Naive thymus-derived CD4-positive, alpha-beta T cell (primary cell): Measurements from ENCODE around the gene MUSK. TPM values are rescaled to one million over a fixed set of nuclear protein-coding genes. Genes with fewer than 3 reads are reported as not detected.

Experiments used
- ATAC-seq: fragments of 150-1000 bp; cut with Tn5 transposase; 2 replicates; pipeline ENCODE4 v1.10.0; 2021; ENCODE audit warnings: mild to moderate bottlenecking, moderate library complexity
- CTCF ChIA-PET: fragments of 350-600 bp; sonication (Branson Sonifier 250); formaldehyde crosslinking; loops from one replicate; lab custom pipeline; 2021; ENCODE audit warnings: antibody characterized with exemption; lab: Charles Lee
- POLR2A ChIA-PET: fragments of 350-600 bp; sonication (Branson Sonifier 250); formaldehyde crosslinking; loops from one replicate; lab custom pipeline; 2021; ENCODE audit warnings: antibody characterized with exemption, inconsistent platforms; lab: Charles Lee
- DNase-seq, 9 donors: peaks; one replicate each; pipeline versions ENCODE4 v3.0.0 to v3.0.0-alpha.2; 2020 to 2022; ENCODE audit warnings: mixed read lengths in 1 of 9
- H3K27ac ChIP-seq: one replicate; pipeline ENCODE4 v1.7.0; 2013; ENCODE audit warnings: mild to moderate bottlenecking, low read depth, low read length, moderate library complexity
- H3K27me3 ChIP-seq, 2 donors: one replicate each; pipeline ENCODE4 v1.7.0; 2013; ENCODE audit warnings: low read length in 2 of 2, mild to moderate bottlenecking in 2 of 2, moderate library complexity in 2 of 2; ENCODE audit not compliant: control insufficient read depth in 2 of 2, insufficient read depth in 2 of 2
- H3K36me3 ChIP-seq, 3 experiments: 1 replicate in 2 of 3; 2 replicates in 1 of 3; pipeline ENCODE4 v1.7.0; 2013; ENCODE audit warnings: low read length in 3 of 3, mild to moderate bottlenecking in 3 of 3, moderate library complexity in 1 of 3; ENCODE audit not compliant: insufficient read depth in 3 of 3, control insufficient read depth in 2 of 3
- H3K4me1 ChIP-seq, 2 donors: one replicate each; pipeline ENCODE4 v1.7.0; 2013; ENCODE audit warnings: low read length in 2 of 2, mild to moderate bottlenecking in 2 of 2, moderate library complexity in 1 of 2; ENCODE audit not compliant: control insufficient read depth in 2 of 2, insufficient read depth in 2 of 2
- H3K4me3 ChIP-seq: 2 replicates; pipeline ENCODE4 v1.7.0; 2013; ENCODE audit warnings: mild to moderate bottlenecking, low read length
- H3K9me3 ChIP-seq, 3 experiments: 1 replicate in 2 of 3; 2 replicates in 1 of 3; pipeline ENCODE4 v1.7.0; 2013; ENCODE audit warnings: low read length in 3 of 3; ENCODE audit not compliant: control insufficient read depth in 2 of 3
- H3K27ac Mint-ChIP-seq, 9 donors: one replicate each; pipeline ENCODE4 v1.8.0; 2020 to 2022; ENCODE audit warnings: mixed read lengths in 9 of 9, mild to moderate bottlenecking in 8 of 9, moderate library complexity in 5 of 9, inconsistent platforms in 2 of 9
- H3K27me3 Mint-ChIP-seq, 5 donors: one replicate each; pipeline ENCODE4 v1.8.0; 2021 to 2022; ENCODE audit warnings: mixed read lengths in 5 of 5, mild to moderate bottlenecking in 1 of 5
- H3K36me3 Mint-ChIP-seq, 5 donors: one replicate each; pipeline ENCODE4 v1.8.0; 2020 to 2022; ENCODE audit warnings: mixed read lengths in 5 of 5, mild to moderate bottlenecking in 3 of 5, inconsistent platforms in 1 of 5
- H3K4me1 Mint-ChIP-seq, 7 donors: one replicate each; pipeline ENCODE4 v1.8.0; 2020 to 2022; ENCODE audit warnings: mixed read lengths in 7 of 7, mild to moderate bottlenecking in 3 of 7, inconsistent platforms in 1 of 7
- H3K4me3 Mint-ChIP-seq, 10 donors: one replicate each; pipeline ENCODE4 v1.8.0; 2020 to 2022; ENCODE audit warnings: mild to moderate bottlenecking in 10 of 10, mixed read lengths in 10 of 10, moderate library complexity in 6 of 10, inconsistent platforms in 2 of 10
- H3K9me3 Mint-ChIP-seq, 11 donors: one replicate each; pipeline ENCODE4 v1.8.0; 2020 to 2022; ENCODE audit warnings: mixed read lengths in 11 of 11, mild to moderate bottlenecking in 4 of 11, inconsistent platforms in 1 of 11, moderate library complexity in 1 of 11
- intact Hi-C, 2 donors: fragments of 100-400 bp; cut with micrococcal nuclease; formaldehyde crosslinking; loops; one replicate each; pipeline ENCODE4 v1.15.1; 2023
- polyA plus RNA-seq, 2 donors: library from polyadenylated mRNA; unstranded; fragments of 300-500 nt; fragmentation: Illumina TruSeq; gene quantifications; one replicate each; pipeline ENCODE4 v1.2.3, GENCODE V29; 2021
- total RNA-seq, 6 experiments: library from RNA in 5 of 6; stranded (reverse) in 5 of 6; gene quantifications; 1 replicate in 5 of 6; 2 replicates in 1 of 6; pipeline ENCODE4 v1.2.3 and lab custom pipeline; 2021 to 2026

The MUSK gene
- total and polyA plus RNA-seq, 7 experiments from 2014 or later = not detected

DNA sequence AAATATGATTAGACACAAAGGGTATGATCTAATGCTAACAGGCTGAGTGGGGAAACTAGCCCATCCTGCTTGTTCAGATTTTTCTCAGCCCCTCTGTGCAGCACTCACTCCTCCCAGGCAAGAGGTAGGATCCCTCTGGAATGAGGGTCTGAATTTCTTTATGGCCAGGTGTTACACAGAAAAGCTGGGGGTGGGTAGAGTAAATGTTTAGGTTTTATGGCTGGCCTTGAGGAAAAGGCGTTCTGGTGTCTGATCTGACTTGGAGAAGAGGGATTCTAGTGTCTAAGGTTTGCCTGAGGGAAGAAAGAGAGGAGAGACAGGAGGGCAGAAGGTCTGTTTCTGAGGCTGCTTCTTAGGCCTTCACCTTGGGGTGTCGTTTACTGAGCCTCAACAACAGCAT is 97.3 kb downstream of the MUSK start:
- Mint-ChIP-seq H3K4me1 (no peaks in the 10 kb centered on the region), H3K4me3 (no peak overlapping the region), H3K27me3 (no peaks in the 10 kb centered on the region), H3K9me3 (no peaks in the 10 kb centered on the region), H3K36me3 (no peaks in the 10 kb centered on the region), H3K27ac (no peak overlapping the region)
- H3K27me3 ChIP-seq = no peaks in the 10 kb centered on the region
- no peaks in the 10 kb centered on the region for H3K36me3 ChIP-seq
- ATAC-seq = no peak
- H3K9me3 ChIP-seq = no peaks in the 10 kb centered on the region
- no peak overlapping the region for H3K4me3 ChIP-seq
- ChIA-PET POLR2A (no interaction called here), CTCF (no interaction called here)
- intact Hi-C loops = no loop called here
- DNase-seq = no peak
- no peaks in the 10 kb centered on the region for H3K4me1 ChIP-seq
- H3K27ac ChIP-seq = no peak overlapping the region

DNA sequence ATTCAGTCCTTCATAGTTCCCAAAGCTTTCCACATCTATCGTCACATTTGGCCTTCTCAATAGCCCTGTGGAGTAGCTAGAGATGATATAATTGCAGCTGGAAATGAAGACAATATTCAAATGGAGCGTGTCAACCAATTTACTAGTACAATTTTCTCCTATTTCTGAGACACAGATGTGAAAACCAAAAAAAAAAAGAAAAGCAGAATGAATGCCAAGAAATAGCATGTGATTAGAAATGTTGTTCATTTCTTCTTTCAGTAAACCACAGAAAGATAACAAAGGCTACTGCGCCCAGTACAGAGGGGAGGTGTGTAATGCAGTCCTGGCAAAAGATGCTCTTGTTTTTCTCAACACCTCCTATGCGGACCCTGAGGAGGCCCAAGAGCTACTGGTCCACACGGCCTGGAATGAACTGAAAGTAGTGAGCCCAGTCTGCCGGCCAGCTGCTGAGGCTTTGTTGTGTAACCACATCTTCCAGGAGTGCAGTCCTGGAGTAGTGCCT is 99.0 kb downstream of the MUSK start:
- no peaks in the 10 kb centered on the region for H3K4me1 ChIP-seq
- no peak overlapping the region for H3K27ac Mint-ChIP-seq
- DNase-seq = no peak
- H3K4me3 Mint-ChIP-seq = no peak overlapping the region
- H3K4me3 ChIP-seq = no peak overlapping the region
- H3K9me3 Mint-ChIP-seq = no peaks in the 10 kb centered on the region
- H3K36me3 Mint-ChIP-seq = no peaks in the 10 kb centered on the region
- no peaks in the 10 kb centered on the region for H3K9me3 ChIP-seq
- no peak overlapping the region for H3K27ac ChIP-seq
- ChIA-PET POLR2A (no interaction called here), CTCF (no interaction called here)
- no peaks in the 10 kb centered on the region for H3K36me3 ChIP-seq
- no peaks in the 10 kb centered on the region for H3K27me3 Mint-ChIP-seq
- no peak for ATAC-seq
- no peaks in the 10 kb centered on the region for H3K27me3 ChIP-seq
- intact Hi-C loops = no loop called here
- H3K4me1 Mint-ChIP-seq = no peaks in the 10 kb centered on the region

- Histone ChIP-seq H3K4me3 (no peak overlapping the region), H3K27me3 (no peaks in the 10 kb centered on the region), H3K27ac (no peak overlapping the region), H3K36me3 (no peaks in the 10 kb centered on the region), H3K4me1 (no peaks in the 10 kb centered on the region), H3K9me3 (no peaks in the 10 kb centered on the region)
- ATAC-seq (no peak), DNase-seq (no peak)
- Mint-ChIP-seq H3K27ac (no peak overlapping the region), H3K36me3 (no peaks in the 10 kb centered on the region), H3K4me1 (no peaks in the 10 kb centered on the region), H3K4me3 (no peak overlapping the region), H3K9me3 (no peaks in the 10 kb centered on the region), H3K27me3 (no peaks in the 10 kb centered on the region)
- POLR2A ChIA-PET = no interaction called here
- CTCF ChIA-PET = no interaction called here
- intact Hi-C loops = no loop called here
Observed at GRCh38 chr9:110768886-110769285, 100.3 kb downstream of the MUSK start.

DNA sequence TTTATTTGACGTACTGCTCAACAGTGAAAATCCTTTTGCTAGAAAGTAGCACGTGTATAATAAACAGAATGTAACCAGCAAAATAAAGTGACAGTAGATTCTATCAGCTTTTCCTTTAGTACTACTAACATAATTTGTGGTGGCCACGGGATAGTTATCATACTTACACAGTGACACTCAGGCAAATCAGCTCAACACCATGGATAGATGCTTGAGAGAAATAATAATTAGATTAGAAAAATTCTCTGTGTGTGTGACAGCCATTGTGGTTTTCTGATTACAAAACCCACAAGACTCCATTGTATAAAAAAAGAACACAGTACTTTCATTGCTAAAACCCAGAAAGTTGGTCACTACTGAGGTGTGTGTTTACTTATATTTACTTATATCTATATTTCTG is 101.1 kb downstream of the MUSK start:
- CTCF ChIA-PET = no interaction called here
- no peaks in the 10 kb centered on the region for H3K36me3 ChIP-seq
- H3K9me3 ChIP-seq = no peaks in the 10 kb centered on the region
- no peak overlapping the region for H3K27ac ChIP-seq
- intact Hi-C loops = no loop called here
- no peaks in the 10 kb centered on the region for H3K9me3 Mint-ChIP-seq
- H3K27me3 Mint-ChIP-seq = no peaks in the 10 kb centered on the region
- ATAC-seq = no peak
- DNase-seq = no peak
- no peak overlapping the region for H3K27ac Mint-ChIP-seq
- H3K4me3 ChIP-seq = no peak overlapping the region
- POLR2A ChIA-PET = no interaction called here
- no peaks in the 10 kb centered on the region for H3K27me3 ChIP-seq
- H3K4me1 Mint-ChIP-seq = no peaks in the 10 kb centered on the region
- no peak overlapping the region for H3K4me3 Mint-ChIP-seq
- H3K4me1 ChIP-seq = no peaks in the 10 kb centered on the region
- no peaks in the 10 kb centered on the region for H3K36me3 Mint-ChIP-seq

DNA sequence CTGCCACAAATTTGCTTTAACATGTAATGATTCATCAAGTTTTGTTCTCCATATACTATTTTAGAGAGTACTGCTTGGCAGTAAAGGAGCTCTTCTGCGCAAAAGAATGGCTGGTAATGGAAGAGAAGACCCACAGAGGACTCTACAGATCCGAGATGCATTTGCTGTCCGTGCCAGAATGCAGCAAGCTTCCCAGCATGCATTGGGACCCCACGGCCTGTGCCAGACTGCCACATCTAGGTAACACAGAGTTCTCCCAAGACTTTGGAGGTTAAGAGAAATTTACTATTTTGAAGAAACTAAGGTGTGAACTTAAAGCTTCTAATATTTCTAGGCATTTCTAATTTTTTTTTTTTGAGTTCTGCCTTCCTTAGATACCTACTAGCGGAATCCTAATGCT is 107.1 kb downstream of the MUSK start:
- Mint-ChIP-seq H3K27ac (no peak overlapping the region), H3K9me3 (no peaks in the 10 kb centered on the region), H3K4me1 (no peaks in the 10 kb centered on the region), H3K27me3 (peaks cover 0 to 5% (median 0%) of the 10 kb centered on the region in 5 donors), H3K36me3 (no peaks in the 10 kb centered on the region), H3K4me3 (no peak overlapping the region)
- H3K27ac ChIP-seq = no peak overlapping the region
- H3K27me3 ChIP-seq = no peaks in the 10 kb centered on the region
- DNase-seq = no peak
- no peaks in the 10 kb centered on the region for H3K9me3 ChIP-seq
- no peaks in the 10 kb centered on the region for H3K36me3 ChIP-seq
- no peak for ATAC-seq
- H3K4me1 ChIP-seq = no peaks in the 10 kb centered on the region
- intact Hi-C loops = no loop called here
- ChIA-PET CTCF (no interaction called here), POLR2A (no interaction called here)
- no peak overlapping the region for H3K4me3 ChIP-seq

DNA sequence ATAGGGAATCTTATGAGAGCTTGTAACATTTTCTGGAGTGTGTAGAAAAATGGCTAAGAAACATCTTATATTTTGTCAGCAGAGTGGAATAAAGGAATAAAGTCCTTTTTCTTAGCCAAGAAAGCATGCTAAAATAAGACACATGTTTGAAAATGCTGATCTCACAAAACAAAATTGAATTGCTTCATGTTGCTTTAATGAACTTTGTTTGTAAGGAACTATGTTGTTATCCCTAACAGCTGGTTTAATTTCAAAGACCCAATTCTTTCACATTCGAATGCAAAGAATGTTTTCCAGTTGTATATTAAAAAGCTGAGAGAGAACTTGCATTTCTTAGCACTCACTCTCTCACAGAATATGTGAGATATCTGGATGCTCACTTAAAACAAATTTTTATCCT is 107.6 kb downstream of the MUSK start:
- ATAC-seq = no peak
- Mint-ChIP-seq H3K4me1 (no peaks in the 10 kb centered on the region), H3K27ac (no peak overlapping the region), H3K9me3 (no peaks in the 10 kb centered on the region), H3K4me3 (no peak overlapping the region), H3K27me3 (peaks cover 0 to 5% (median 3%) of the 10 kb centered on the region in 5 donors), H3K36me3 (no peaks in the 10 kb centered on the region)
- no peak for DNase-seq
- ChIA-PET POLR2A (no interaction called here), CTCF (no interaction called here)
- Histone ChIP-seq H3K9me3 (no peaks in the 10 kb centered on the region), H3K27me3 (no peaks in the 10 kb centered on the region), H3K36me3 (no peaks in the 10 kb centered on the region), H3K4me3 (no peak overlapping the region), H3K4me1 (no peaks in the 10 kb centered on the region), H3K27ac (no peak overlapping the region)
- intact Hi-C loops = no loop called here

DNA sequence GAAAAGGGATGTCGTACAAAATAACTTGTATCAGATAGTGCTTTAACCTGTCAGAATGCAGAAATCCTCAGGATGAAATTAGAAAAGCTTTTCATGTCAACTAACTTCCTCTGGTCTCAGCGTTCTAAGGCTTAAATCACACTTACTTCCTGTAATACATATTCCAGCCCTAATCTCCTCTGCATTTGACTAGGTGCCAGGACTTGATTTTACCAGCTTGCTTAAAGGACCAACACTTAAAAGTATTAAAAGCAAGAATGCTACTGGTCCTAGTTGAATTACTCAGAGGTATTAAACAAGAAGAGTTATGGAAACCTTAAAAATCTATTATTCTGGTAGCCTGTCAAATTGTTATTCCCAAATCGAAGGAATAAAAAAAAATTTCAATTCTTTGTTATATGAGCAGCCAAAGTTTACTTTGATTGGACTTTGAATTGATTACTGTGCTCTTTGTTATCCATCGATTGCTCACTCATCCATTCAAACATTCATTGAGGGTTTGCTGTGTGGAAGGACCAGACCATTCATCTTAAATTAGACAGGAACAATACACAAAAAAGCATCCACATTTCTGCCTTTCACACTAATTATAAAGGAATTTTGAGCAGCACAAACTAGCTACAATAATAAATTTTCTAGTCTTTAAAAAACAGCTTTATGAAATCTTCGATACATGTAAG is 108.7 kb downstream of the MUSK start:
- Mint-ChIP-seq H3K27ac (no peak overlapping the region), H3K36me3 (no peaks in the 10 kb centered on the region), H3K9me3 (no peaks in the 10 kb centered on the region), H3K4me3 (no peak overlapping the region), H3K4me1 (no peaks in the 10 kb centered on the region), H3K27me3 (peaks cover 0 to 5% (median 3%) of the 10 kb centered on the region in 5 donors)
- CTCF ChIA-PET = no interaction called here
- DNase-seq (no peak), ATAC-seq (no peak)
- Histone ChIP-seq H3K27me3 (no peaks in the 10 kb centered on the region), H3K27ac (no peak overlapping the region), H3K36me3 (no peaks in the 10 kb centered on the region), H3K4me3 (no peak overlapping the region), H3K4me1 (no peaks in the 10 kb centered on the region), H3K9me3 (no peaks in the 10 kb centered on the region)
- POLR2A ChIA-PET = no interaction called here
- intact Hi-C loops = no loop called here
